Measurements from ENCODE around the gene MYBBP1A. TPM values are rescaled to one million over a fixed set of nuclear protein-coding genes. Genes with fewer than 3 reads are reported as not detected.

MYBBP1A gene
- polyA plus RNA-seq, 1 experiment, result 24.1 TPM

DNA sequence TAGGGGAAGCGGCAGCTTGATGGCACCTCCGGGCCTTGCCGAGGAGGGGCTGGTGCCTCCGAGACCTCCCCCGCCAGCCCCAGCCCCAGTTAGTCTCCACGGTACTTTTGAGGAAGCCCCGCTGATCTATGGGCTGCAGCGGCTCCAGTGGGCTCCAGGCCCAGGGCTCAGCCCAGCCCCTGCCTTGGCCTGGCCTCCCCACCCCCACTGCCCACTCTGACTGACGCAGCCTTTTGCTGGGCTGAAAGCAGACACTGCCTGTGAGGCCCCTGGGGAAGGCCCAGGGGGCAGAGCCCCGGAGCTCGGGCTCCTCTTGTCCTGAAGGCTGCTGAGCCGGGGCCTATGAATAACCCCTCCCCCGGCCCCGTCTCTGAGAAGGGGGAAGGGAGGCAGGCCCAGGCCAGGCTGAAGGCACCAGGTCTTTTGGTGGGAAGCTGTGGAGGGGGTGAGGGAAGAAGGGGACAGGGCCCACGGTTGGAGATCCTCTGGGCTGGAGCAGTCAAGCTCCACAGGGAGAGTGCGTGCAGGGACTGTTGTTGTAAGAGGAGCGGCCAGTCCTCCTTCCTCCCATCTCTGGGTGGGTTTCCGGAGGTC lies 21.6 kb upstream of the MYBBP1A start:
- POLR2A ChIA-PET, result interaction anchor here (0.6 kb wide), 1 partner anchor 347 kb away, joined by 4 read pairs; no protein-coding TSS in a partner anchor
- Histone ChIP-seq H3K36me3 (ENCODE audit: control insufficient read depth, insufficient read depth, low read length) (no peaks in the 10 kb centered on the region), H3K4me3 (ENCODE audit: low read depth, low read length) (no peak overlapping the region), H3K27me3 (ENCODE audit: control insufficient read depth, insufficient read depth, low read length) (peaks cover 12% of the 10 kb centered on the region)
- no peak for DNase-seq (ENCODE audit: low read depth)
- TF ChIP-seq, protein P1, sequence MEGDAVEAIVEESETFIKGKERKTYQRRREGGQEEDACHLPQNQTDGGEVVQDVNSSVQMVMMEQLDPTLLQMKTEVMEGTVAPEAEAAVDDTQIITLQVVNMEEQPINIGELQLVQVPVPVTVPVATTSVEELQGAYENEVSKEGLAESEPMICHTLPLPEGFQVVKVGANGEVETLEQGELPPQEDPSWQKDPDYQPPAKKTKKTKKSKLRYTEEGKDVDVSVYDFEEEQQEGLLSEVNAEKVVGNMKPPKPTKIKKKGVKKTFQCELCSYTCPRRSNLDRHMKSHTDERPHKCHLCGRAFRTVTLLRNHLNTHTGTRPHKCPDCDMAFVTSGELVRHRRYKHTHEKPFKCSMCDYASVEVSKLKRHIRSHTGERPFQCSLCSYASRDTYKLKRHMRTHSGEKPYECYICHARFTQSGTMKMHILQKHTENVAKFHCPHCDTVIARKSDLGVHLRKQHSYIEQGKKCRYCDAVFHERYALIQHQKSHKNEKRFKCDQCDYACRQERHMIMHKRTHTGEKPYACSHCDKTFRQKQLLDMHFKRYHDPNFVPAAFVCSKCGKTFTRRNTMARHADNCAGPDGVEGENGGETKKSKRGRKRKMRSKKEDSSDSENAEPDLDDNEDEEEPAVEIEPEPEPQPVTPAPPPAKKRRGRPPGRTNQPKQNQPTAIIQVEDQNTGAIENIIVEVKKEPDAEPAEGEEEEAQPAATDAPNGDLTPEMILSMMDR (IDR thresholded peaks at IDR 0.05; ENCODE audit: insufficient read depth, low read depth, low read length), result no peak
- CTCF ChIA-PET, result interaction anchor here (0.9 to 2.9 kb wide), 3 partner anchors 10 to 48 kb away, joined by 3 to 12 read pairs (median 5); no protein-coding TSS in a partner anchor

DNA sequence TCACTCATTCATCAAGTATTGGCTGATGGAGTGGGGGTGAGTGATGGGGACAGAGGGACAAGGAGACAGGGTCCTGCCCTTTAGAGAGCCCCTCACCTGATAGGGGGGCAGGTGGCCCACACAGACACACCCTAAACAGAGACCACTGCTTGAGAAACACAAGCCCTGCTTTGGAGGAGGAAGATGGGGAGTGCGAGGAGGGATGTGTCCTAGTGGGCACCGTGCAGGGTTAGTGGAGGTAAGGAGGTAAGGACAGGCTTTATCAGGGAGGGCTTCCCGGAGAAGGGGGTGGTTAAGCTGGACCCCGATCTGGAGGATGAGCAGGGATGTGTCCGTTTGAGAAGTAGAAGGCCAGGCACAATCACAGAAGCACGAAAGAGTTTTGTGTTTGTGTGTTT lies 21.0 kb upstream of the MYBBP1A start:
- Histone ChIP-seq H3K36me3 (ENCODE audit: control insufficient read depth, insufficient read depth, low read length) (no peaks in the 10 kb centered on the region), H3K4me3 (ENCODE audit: low read depth, low read length) (no peak overlapping the region), H3K27me3 (ENCODE audit: control insufficient read depth, insufficient read depth, low read length) (peaks cover 13% of the 10 kb centered on the region)
- POLR2A ChIA-PET, result interaction anchor here (0.6 kb wide), 1 partner anchor 347 kb away, joined by 4 read pairs; no protein-coding TSS in a partner anchor
- CTCF ChIA-PET, result interaction anchor here (0.9 to 2.9 kb wide), 3 partner anchors 9 to 49 kb away, joined by 3 to 12 read pairs (median 5); no protein-coding TSS in a partner anchor
- TF ChIP-seq, protein P1 (IDR thresholded peaks at IDR 0.05; ENCODE audit: insufficient read depth, low read depth, low read length), result no peak
- no peak for DNase-seq (ENCODE audit: low read depth)

DNA sequence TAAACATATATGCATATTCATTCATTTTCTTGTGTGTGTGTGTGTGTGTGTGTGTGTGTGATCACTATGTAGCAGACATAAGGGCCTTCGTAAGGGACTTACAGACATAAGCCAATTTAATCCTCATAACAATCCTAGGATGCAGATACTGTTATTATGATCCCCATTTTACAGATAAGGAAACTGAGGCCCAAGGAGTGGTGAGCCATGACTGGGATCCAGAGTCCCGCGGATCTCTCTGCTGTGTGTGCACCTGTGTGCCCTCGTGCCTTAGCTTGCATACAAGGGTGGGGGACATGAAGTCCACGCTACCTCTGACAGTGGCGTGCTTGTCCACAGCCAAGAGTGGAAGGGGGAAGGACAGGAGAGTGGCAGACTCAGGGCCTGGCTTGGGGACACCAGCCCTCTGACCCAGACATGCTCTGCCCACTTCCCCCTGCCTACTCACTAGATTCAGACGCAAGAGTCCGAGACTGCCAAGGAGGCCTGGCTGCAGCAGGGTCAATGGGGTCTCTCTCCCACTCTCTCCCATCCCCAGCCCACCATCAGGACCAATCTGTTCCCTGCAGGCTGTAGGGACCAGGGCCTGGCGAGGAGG lies 19.4 kb upstream of the MYBBP1A start:
- POLR2A ChIA-PET, result no interaction called here

DNA sequence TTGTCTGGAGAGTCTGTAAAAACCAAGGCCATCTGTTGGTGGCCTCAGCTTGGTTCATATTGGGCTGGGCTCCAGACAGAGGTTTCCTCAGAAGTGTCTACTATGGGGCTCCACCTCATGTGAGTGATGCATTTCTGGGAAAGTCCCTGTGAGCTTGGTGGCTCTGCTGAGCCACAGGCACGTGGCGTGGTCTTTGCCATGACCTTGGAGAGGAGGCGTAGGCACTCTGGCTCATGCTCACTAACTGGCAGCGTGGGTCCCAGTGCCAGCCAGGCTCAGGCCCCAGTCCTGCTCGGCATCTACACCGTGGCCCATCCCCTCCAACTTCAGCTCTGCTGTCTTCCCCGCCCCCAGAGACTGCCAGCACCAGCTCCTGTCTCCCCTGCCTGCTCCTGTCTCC lies 18.5 kb upstream of the MYBBP1A start:
- H3K36me3 ChIP-seq (ENCODE audit: control insufficient read depth, insufficient read depth, low read length), result no peaks in the 10 kb centered on the region
- peaks cover 16% of the 10 kb centered on the region for H3K27me3 ChIP-seq (ENCODE audit: control insufficient read depth, insufficient read depth, low read length)
- ChIA-PET POLR2A (no interaction called here), CTCF (interaction anchor here (1.1 kb wide), 1 partner anchor 51 kb away, joined by 3 read pairs; no protein-coding TSS in a partner anchor)
- TF ChIP-seq, protein P1 (IDR thresholded peaks at IDR 0.05; ENCODE audit: insufficient read depth, low read depth, low read length), result no peak
- no peak for DNase-seq (ENCODE audit: low read depth)
- H3K4me3 ChIP-seq (ENCODE audit: low read depth, low read length), result no peak overlapping the region

More for the DNA sequence above, 19.4 kb upstream of the MYBBP1A start:
- H3K4me3 ChIP-seq (ENCODE audit: low read depth, low read length), result no peak overlapping the region
- TF ChIP-seq, protein P1 (IDR thresholded peaks at IDR 0.05; ENCODE audit: insufficient read depth, low read depth, low read length), result no peak
- no peaks in the 10 kb centered on the region for H3K36me3 ChIP-seq (ENCODE audit: control insufficient read depth, insufficient read depth, low read length)
- CTCF ChIA-PET, result interaction anchor here (1.1 kb wide), 1 partner anchor 50 kb away, joined by 3 read pairs; no protein-coding TSS in a partner anchor
- DNase-seq (ENCODE audit: low read depth), result no peak
- H3K27me3 ChIP-seq (ENCODE audit: control insufficient read depth, insufficient read depth, low read length), result peaks cover 16% of the 10 kb centered on the region

DNA sequence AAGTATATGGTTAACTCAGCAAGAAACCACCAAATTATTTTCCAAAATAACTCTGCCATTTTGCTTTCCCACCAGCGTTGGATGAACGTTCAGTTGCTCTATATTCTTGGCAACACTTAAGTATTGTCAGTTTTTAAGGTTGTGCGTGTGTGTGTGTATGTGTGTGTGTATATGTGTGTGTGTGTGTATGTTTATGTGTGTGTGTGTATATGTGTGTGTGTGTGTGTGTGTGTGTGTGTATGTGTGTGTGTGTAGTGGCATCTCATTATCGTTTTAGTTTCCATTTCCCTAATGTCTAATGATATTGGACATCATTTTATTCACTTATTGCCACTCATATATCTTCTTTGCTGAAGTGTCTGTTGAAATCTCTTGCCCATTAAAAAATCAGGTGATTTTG lies 17.9 kb upstream of the MYBBP1A start:
- POLR2A ChIA-PET, result no interaction called here
- CTCF ChIA-PET, result no interaction called here
- TF ChIP-seq, protein P1 (IDR thresholded peaks at IDR 0.05; ENCODE audit: insufficient read depth, low read depth, low read length), result no peak
- DNase-seq (ENCODE audit: low read depth), result no peak
- no peaks in the 10 kb centered on the region for H3K36me3 ChIP-seq (ENCODE audit: control insufficient read depth, insufficient read depth, low read length)
- peaks cover 16% of the 10 kb centered on the region for H3K27me3 ChIP-seq (ENCODE audit: control insufficient read depth, insufficient read depth, low read length)
- H3K4me3 ChIP-seq (ENCODE audit: low read depth, low read length), result no peak overlapping the region
